H9 (cell line): ENCODE measurements around the gene IMMP2L. TPM values are rescaled to one million over a fixed set of nuclear protein-coding genes. Genes with fewer than 3 reads are reported as not detected.
A peak's percentile ranks its signal among the peaks of the same experiment; 100 is the strongest.

Experiments
- DNase-seq: peaks from one replicate; pipeline ENCODE4 v3.0.0-alpha.2; 2017
- H2AFZ ChIP-seq: one replicate; pipeline ENCODE4 v1.6.1; 2013; ENCODE audit warnings: mild to moderate bottlenecking, low read length, control low read depth, moderate library complexity
- H2AK5ac ChIP-seq: 2 replicates; pipeline ENCODE4 v1.6.1; 2013; ENCODE audit warnings: low read length, control low read depth, mixed read lengths; ENCODE audit not compliant: insufficient read length
- H2BK120ac ChIP-seq: one replicate; pipeline ENCODE4 v1.6.1; 2013; ENCODE audit warnings: low read depth, mild to moderate bottlenecking, low read length, control low read depth, inconsistent platforms; ENCODE audit not compliant: poor library complexity, severe bottlenecking
- H2BK12ac ChIP-seq: 2 replicates; pipeline ENCODE4 v1.6.1; 2013; ENCODE audit warnings: low read length, control low read depth, mixed read lengths, low read depth; ENCODE audit not compliant: insufficient read length
- H2BK15ac ChIP-seq: 2 replicates; pipeline ENCODE4 v1.6.1; 2013; ENCODE audit warnings: low read depth, low read length, control low read depth
- H2BK20ac ChIP-seq: one replicate; pipeline ENCODE4 v1.6.1; 2013; ENCODE audit warnings: low read depth, mild to moderate bottlenecking, low read length, control low read depth, inconsistent platforms; ENCODE audit not compliant: poor library complexity, severe bottlenecking
- H2BK5ac ChIP-seq: 2 replicates; pipeline ENCODE4 v1.6.1; 2013; ENCODE audit warnings: low read length, control low read depth, mixed read lengths; ENCODE audit not compliant: insufficient read length
- H3K14ac ChIP-seq: 2 replicates; pipeline ENCODE4 v1.6.1; 2013; ENCODE audit warnings: low read length, control low read depth; ENCODE audit not compliant: insufficient read depth
- H3K18ac ChIP-seq: 2 replicates; pipeline ENCODE4 v1.6.1; 2013; ENCODE audit warnings: low read depth, mild to moderate bottlenecking, mixed read lengths, low read length, control low read depth; ENCODE audit not compliant: insufficient read length
- H3K23ac ChIP-seq: 2 replicates; pipeline ENCODE4 v1.6.1; 2013; ENCODE audit warnings: low read length, control low read depth, mixed read lengths, low read depth; ENCODE audit not compliant: insufficient read length
- H3K23me2 ChIP-seq: 2 replicates; pipeline ENCODE4 v1.6.1; 2013; ENCODE audit warnings: low read depth, mild to moderate bottlenecking, mixed read lengths, low read length, control low read depth; ENCODE audit not compliant: insufficient read length, poor library complexity, severe bottlenecking
- H3K27ac ChIP-seq: 2 replicates; pipeline ENCODE4 v1.5.1; 2013; ENCODE audit warnings: low read length, control low read depth, mixed read lengths, low read depth; ENCODE audit not compliant: insufficient read length
- H3K27me3 ChIP-seq: 2 replicates; pipeline ENCODE4 v1.6.1; 2013; ENCODE audit warnings: low read length, control low read depth, inconsistent platforms; ENCODE audit not compliant: insufficient read depth
- H3K4ac ChIP-seq: 2 replicates; pipeline ENCODE4 v1.6.1; 2013; ENCODE audit warnings: low read depth, mild to moderate bottlenecking, control low read depth, inconsistent platforms, low read length, moderate library complexity
- H3K4me1 ChIP-seq: 2 replicates; pipeline ENCODE4 v1.6.1; 2013; ENCODE audit warnings: low read length, control low read depth, inconsistent platforms; ENCODE audit not compliant: insufficient read depth
- H3K4me2 ChIP-seq: 2 replicates; pipeline ENCODE4 v1.6.1; 2013; ENCODE audit warnings: low read length, control low read depth, mixed read lengths; ENCODE audit not compliant: insufficient read length, insufficient read depth
- H3K56ac ChIP-seq: 2 replicates; pipeline ENCODE4 v1.6.1; 2013; ENCODE audit warnings: low read depth, mild to moderate bottlenecking, mixed read lengths, low read length, control low read depth; ENCODE audit not compliant: insufficient read length
- H3K79me1 ChIP-seq: 2 replicates; pipeline ENCODE4 v1.6.1; 2013; ENCODE audit warnings: low read depth, mild to moderate bottlenecking, moderate library complexity, low read length, control low read depth, inconsistent platforms; ENCODE audit not compliant: insufficient read depth, poor library complexity, severe bottlenecking
- H3K79me2 ChIP-seq: 2 replicates; pipeline ENCODE4 v1.6.1; 2013; ENCODE audit warnings: low read length, control low read depth, inconsistent platforms; ENCODE audit not compliant: insufficient read depth
- H3K9ac ChIP-seq: 2 replicates; pipeline ENCODE4 v1.6.1; 2013; ENCODE audit warnings: low read length, control low read depth, mixed read lengths; ENCODE audit not compliant: insufficient read length; ENCODE audit errors: extremely low read depth
- H3K9me3 ChIP-seq: one replicate; pipeline ENCODE4 v1.6.1; 2013; ENCODE audit warnings: low read depth, low read length, inconsistent platforms; ENCODE audit not compliant: control insufficient read depth
- H3T11ph ChIP-seq: one replicate; pipeline ENCODE4 v1.6.1; 2013; ENCODE audit warnings: mild to moderate bottlenecking, low read length, control low read depth, inconsistent platforms
- H4K20me1 ChIP-seq: one replicate; pipeline ENCODE4 v1.6.1; 2013; ENCODE audit not compliant: control insufficient read depth, insufficient read length, insufficient read depth
- H4K5ac ChIP-seq: 2 replicates; pipeline ENCODE4 v1.6.1; 2013; ENCODE audit warnings: low read depth, mild to moderate bottlenecking, mixed read lengths, low read length, control low read depth; ENCODE audit not compliant: insufficient read length
- H4K8ac ChIP-seq: replicated peaks from 2 replicates; pipeline ENCODE4 v1.6.1; 2013; ENCODE audit warnings: low read length, control low read depth, mixed read lengths, low read depth; ENCODE audit not compliant: insufficient read length
- H4K91ac ChIP-seq: 2 replicates; pipeline ENCODE4 v1.6.1; 2013; ENCODE audit warnings: low read depth, mild to moderate bottlenecking, moderate library complexity, mixed read lengths, low read length, control low read depth; ENCODE audit not compliant: insufficient read length
- H3K27ac Mint-ChIP-seq, 3 experiments: 2 replicates in 2 of 3; 3 replicates in 1 of 3; pipeline ENCODE4 v1.8.0; 2020 to 2021; ENCODE audit warnings: mixed read lengths in 3 of 3, mild to moderate bottlenecking in 1 of 3, moderate library complexity in 1 of 3
- H3K27me3 Mint-ChIP-seq: 2 replicates; pipeline ENCODE4 v1.8.0; 2021; ENCODE audit warnings: low read depth, mild to moderate bottlenecking, moderate library complexity, mixed read lengths
- H3K36me3 Mint-ChIP-seq, 3 experiments: 2 replicates in 2 of 3; 3 replicates in 1 of 3; pipeline ENCODE4 v1.8.0; 2020 to 2021; ENCODE audit warnings: low read depth in 3 of 3, mixed read lengths in 3 of 3; ENCODE audit not compliant: insufficient read depth in 1 of 3
- H3K4me1 Mint-ChIP-seq, 2 experiments: 2 replicates each; pipeline ENCODE4 v1.8.0; 2020; ENCODE audit warnings: mixed read lengths in 2 of 2
- H3K4me3 Mint-ChIP-seq, 2 experiments: 2 replicates in 1 of 2; 3 replicates in 1 of 2; pipeline ENCODE4 v1.8.0; 2020 to 2021; ENCODE audit warnings: mild to moderate bottlenecking in 2 of 2, mixed read lengths in 2 of 2, moderate library complexity in 1 of 2
- H3K9me3 Mint-ChIP-seq, 2 experiments: 2 replicates in 1 of 2; 3 replicates in 1 of 2; pipeline ENCODE4 v1.8.0; 2020; ENCODE audit warnings: mild to moderate bottlenecking in 2 of 2, mixed read lengths in 2 of 2, moderate library complexity in 1 of 2
- WGBS: extraction: QIAGEN DNeasy Blood & Tissue Kit; methylation state at CpG from one replicate; pipeline ENCODE4 v1.1.7; 2013; ENCODE audit warnings: missing lambda C conversion rate, low lambda C conversion rate, mixed read lengths; ENCODE audit not compliant: insufficient read length; ENCODE audit errors: extremely low coverage; 5-methylcytosine and 5-hydroxymethylcytosine counted together
- total RNA-seq: library from RNA; stranded (reverse); gene quantifications from 2 replicates; pipeline ENCODE4 v1.2.1, GENCODE V29; 2021
- TF ChIP-seq, protein P1 (sequence below): fragments of 200-600 bp; sonication (generic); conservative IDR thresholded peaks from 3 replicates; pipeline ENCODE4 v1.8.0; 2021; ENCODE audit warnings: antibody characterized with exemption, mild to moderate bottlenecking

Gene IMMP2L
- total RNA-seq, 1 experiment from 2014 or later, result 14.7 TPM

DNA sequence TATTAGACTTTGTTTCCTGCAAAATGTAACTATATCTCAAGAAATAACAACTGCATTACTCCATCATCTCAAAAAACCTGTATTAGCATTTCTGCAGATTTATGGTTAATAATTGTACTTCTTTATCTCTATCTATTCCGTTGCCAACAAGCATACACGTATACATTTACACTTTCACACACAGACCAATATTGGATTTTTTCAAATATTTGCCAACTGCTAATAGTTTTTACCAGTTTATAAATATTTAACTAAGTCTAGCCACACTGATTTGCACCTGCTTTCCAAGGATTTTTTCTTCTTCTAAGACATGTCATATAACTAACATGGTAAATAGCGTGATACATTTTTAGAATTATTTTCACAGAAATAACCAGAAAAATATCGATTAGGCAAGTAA lies 459.2 kb downstream of the IMMP2L start:
- no peaks in the 10 kb centered on the region for H3K79me1 ChIP-seq
- no peak for DNase-seq
- no peak overlapping the region for H2BK5ac ChIP-seq
- Mint-ChIP-seq H3K27ac (peak overlapping the region in 1 of 3 experiments; percentile 21; a peak in 1 of 7 replicates), H3K4me3 (no peak overlapping the region), H3K36me3 (no peaks in the 10 kb centered on the region; a peak in 1 of 7 replicates), H3K9me3 (no peaks in the 10 kb centered on the region), H3K27me3 (no peaks in the 10 kb centered on the region), H3K4me1 (peaks cover 38% of the 10 kb centered on the region in 2 experiments)
- H3K23me2 ChIP-seq, result no peaks in the 10 kb centered on the region
- no peak overlapping the region for H2BK20ac ChIP-seq
- no peaks in the 10 kb centered on the region for H4K20me1 ChIP-seq
- H3T11ph ChIP-seq, result no peak overlapping the region
- no peak overlapping the region for H4K5ac ChIP-seq
- no peak overlapping the region for H3K18ac ChIP-seq
- no peak overlapping the region for H3K27ac ChIP-seq
- no peak overlapping the region for H3K56ac ChIP-seq
- no peak overlapping the region for H3K9ac ChIP-seq
- WGBS, result no CpG with 5 or more reads among the region's 4 CpGs
- no peak overlapping the region for H2AFZ ChIP-seq
- H3K4ac ChIP-seq, result no peak overlapping the region
- H3K79me2 ChIP-seq, result no peaks in the 10 kb centered on the region
- H2BK120ac ChIP-seq, result no peak overlapping the region
- H3K9me3 ChIP-seq, result no peaks in the 10 kb centered on the region
- H2BK15ac ChIP-seq, result no peak overlapping the region
- no peak overlapping the region for H3K14ac ChIP-seq
- H3K4me2 ChIP-seq, result no peak overlapping the region
- no peaks in the 10 kb centered on the region for H3K27me3 ChIP-seq
- H4K8ac ChIP-seq, result no peak overlapping the region
- H3K23ac ChIP-seq, result no peak overlapping the region
- TF ChIP-seq, protein P1, sequence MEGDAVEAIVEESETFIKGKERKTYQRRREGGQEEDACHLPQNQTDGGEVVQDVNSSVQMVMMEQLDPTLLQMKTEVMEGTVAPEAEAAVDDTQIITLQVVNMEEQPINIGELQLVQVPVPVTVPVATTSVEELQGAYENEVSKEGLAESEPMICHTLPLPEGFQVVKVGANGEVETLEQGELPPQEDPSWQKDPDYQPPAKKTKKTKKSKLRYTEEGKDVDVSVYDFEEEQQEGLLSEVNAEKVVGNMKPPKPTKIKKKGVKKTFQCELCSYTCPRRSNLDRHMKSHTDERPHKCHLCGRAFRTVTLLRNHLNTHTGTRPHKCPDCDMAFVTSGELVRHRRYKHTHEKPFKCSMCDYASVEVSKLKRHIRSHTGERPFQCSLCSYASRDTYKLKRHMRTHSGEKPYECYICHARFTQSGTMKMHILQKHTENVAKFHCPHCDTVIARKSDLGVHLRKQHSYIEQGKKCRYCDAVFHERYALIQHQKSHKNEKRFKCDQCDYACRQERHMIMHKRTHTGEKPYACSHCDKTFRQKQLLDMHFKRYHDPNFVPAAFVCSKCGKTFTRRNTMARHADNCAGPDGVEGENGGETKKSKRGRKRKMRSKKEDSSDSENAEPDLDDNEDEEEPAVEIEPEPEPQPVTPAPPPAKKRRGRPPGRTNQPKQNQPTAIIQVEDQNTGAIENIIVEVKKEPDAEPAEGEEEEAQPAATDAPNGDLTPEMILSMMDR, result no peak
- no peak overlapping the region for H4K91ac ChIP-seq
- H3K4me1 ChIP-seq, result no peaks in the 10 kb centered on the region; the same call in 1 of the 2 replicates
- H2BK12ac ChIP-seq, result no peak overlapping the region
- no peak overlapping the region for H2AK5ac ChIP-seq
